ENCODE measurements around the gene TCFL5.

- TF ChIP-seq POLR2AphosphoS5 (IDR thresholded peaks at IDR 0.05; ENCODE audit: low read depth, low read length) = no peak
- TF ChIP-seq TAF1 (IDR thresholded peaks at IDR 0.05; ENCODE audit: borderline replicate concordance, insufficient read depth, low read length) = no peak
- no peak for TF ChIP-seq SIN3A (IDR thresholded peaks at IDR 0.05; ENCODE audit: borderline replicate concordance, insufficient read depth, low read length)
- no peak for TF ChIP-seq REST (IDR thresholded peaks at IDR 0.05; ENCODE audit: insufficient read depth in 1 of 2, low read depth in 2 of 2, low read length in 2 of 2)
- TF ChIP-seq FOXP2 (optimal IDR thresholded peaks at IDR 0.05; ENCODE audit: borderline replicate concordance, extremely low read depth, extremely low read length, insufficient read depth) = no peak
These were observed 28.8 kb upstream of the TCFL5 start for GRCh38 chr20:62890444-62890843.

Measured in PFSK-1 (cell line).